GM18505 (cell line): ENCODE measurements around the gene RNU5B-1.
"Not testable (repeated sequence)": the region's sequence is repeated elsewhere in the genome, so short reads cannot be mapped to it uniquely, and the experiment has no call there.

Experiments used
- ATAC-seq: cut with Tn5 transposase; IDR thresholded peaks from one replicate; pipeline ENCODE4 v1.9.1; 2021; ENCODE audit not compliant: unreplicated experiment
- POLR2A ChIP-seq: IDR thresholded peaks from 4 replicates; pipeline ENCODE4 v1.6.1; 2011; ENCODE audit warnings: borderline replicate concordance; ENCODE audit not compliant: insufficient read depth, insufficient read length; ENCODE audit errors: extremely low read depth

The RNU5B-1 gene

DNA sequence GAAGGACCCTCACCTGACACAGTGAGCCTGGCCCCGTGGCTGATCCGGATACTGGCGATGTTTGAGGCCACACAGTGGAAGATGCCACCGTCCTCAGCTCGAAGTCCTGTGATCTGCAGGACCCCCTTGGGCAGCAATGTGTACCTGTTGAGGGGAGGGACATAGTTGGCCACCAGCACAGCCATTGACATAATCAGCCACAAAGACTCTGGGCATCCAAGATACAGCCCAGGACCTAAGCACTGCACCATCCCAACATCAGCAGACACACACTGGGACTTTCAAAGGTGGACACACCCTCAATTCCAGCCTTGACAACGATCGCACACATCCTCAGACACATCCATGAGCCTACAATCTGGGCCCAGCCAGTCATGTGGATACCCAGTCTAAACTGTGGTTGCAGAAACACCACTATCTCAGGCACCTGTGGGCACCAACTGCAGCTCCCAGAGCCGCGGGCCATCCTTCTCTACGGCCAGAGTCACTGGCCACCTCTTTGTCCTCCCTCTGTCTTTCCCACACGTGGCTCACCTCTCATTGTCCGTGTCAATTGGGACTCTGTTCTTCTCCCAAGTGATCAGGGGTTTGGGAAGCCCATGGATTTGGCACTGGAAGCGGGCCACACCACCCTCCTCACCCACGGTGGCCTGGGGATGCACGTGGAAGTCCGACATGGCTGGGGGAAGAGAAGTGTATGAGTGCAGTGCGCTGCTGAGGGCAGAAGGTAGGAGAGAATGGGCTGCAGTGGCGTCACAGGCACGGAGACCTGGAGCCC lies 31.0 kb downstream of the RNU5B-1 start:
- no peak for TF ChIP-seq POLR2A
- ATAC-seq, result no peak

DNA sequence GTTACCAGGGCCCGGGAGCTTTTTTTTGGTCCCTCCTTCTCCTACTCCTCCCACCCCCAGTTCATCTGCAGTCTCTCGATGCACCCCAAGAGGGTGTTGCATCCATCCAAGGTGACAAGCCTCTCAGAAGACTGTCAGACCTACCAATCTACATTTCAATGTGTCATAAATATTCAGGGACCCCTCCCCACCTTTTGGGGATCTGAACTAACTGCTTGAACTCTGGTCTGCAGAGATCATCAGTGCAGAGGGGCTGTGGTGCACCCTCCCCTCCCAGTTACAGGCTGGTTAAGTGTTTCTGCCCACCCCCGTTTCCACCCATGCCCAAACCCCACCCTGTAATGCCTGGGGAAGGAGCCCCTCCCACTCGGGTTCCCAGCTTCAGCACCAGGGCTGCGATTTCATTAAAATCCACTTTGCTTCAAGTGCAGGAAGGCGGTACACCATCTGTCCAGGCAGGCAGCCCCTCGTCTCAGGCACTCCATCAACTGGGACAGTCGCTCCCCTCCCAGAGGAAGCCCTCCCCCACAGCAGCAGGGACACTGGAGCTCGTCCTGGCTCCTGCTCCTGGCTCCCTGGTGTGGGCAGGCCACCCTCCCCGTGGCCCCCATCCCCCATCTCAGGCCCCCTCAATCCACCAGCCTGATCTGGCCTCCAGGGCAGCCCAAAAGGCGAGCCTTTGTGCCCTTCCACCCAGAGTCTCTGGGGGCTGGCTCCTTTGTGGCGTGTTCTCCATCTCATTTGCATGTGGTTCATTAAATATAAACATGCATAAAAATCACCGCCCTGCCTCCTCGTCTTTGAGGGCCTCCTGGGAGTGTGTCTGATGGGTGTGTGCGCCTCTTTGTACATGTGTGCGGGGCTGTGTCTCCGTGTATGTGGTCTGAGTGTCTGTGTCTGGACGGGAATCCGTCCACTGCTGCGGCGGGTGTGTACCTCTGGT lies 32.3 kb downstream of the RNU5B-1 start:
- no peak for TF ChIP-seq POLR2A
- no peak for ATAC-seq

DNA sequence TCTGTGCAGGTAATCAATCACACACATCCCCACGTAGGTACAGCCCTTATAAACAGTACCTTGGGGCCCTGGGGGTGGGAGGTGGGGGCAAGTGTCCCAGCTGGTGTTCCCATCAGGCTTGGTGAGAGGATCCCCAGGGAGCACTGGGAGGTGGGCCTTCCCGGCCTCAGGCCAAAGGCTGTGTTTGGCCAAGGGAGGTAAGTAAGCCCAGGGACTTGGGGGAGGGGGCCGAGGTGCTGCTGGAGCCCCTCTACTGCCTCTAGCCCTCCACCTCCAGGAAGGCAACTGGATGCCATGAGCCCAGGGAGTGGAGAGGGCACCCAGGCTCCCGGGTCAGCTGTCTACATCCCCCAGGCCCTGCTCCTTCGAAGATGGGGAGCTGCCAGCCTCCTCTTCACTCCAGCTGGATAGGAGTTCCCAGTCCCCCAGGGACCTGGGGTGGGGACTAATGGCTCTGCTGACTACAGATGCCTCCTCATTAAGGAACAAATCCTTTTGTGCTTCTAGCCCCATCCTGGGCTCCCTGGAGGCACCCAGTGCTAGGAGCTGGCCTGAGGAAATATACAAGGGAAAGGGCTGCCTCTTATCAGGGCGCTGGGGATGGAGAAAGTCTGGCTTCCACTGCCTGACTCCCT lies 33.1 kb downstream of the RNU5B-1 start:
- ATAC-seq, result no peak
- TF ChIP-seq POLR2A, result no peak

DNA sequence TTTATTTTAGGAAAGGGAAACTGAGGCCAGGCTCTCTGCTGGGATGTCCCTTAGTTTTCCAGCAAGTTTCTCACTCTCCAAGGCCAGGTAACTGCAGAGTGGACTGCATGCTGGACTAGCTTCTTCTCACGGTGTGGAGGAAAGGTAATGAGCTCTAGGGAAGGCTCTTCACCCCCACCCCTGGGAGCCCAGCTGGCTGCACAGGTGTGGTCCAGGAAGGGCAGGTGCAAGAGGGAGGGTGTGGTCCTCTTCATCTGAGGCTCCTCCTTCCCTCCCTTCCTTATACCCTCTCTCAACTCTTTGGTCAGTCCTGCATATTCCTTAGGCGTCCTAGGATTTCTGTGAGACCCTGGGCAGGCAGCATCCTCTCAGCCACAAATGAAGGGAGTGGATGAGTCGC lies 33.9 kb downstream of the RNU5B-1 start:
- no peak for TF ChIP-seq POLR2A
- ATAC-seq, result no peak

DNA sequence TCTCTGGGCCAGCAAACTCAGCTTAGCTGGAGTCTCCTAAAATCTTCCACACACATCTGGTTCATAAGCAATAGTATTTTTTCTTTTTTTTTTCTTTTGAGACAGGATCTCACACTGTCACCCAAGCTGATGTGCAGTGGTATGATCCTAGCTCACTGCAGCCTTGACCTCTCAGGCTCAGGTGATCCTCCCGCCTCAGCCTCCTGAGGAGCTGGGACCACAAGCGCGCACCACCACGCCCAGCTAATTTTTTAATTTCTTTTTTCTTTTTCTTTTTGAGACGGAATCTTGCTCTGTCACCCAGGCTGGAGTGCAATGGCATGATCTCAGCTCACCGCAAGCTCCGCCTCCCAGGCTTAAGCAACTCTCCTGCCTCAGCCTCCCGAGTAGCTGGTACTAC lies 34.3 kb downstream of the RNU5B-1 start:
- no peak for TF ChIP-seq POLR2A
- no peak for ATAC-seq

DNA sequence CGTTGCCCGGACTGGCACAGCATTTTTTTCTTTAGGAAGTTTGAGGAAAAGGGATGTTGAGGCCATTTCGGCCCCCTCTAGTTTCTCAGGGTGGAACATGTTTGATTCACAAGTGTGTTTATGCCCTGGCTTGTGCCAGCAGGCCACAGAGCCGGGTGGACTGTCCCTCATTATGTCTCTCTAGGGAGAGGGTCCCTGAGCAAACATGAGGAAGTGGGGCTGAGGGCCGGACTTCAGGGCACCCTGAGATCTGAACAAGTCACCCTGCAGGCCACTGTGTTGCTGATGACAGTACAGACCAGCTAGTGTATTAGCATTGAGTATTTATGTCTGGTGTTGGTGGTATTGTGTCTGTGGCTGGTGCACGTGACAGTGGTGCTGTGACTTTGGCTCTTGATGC lies 34.9 kb downstream of the RNU5B-1 start:
- no peak for ATAC-seq
- no peak for TF ChIP-seq POLR2A

DNA sequence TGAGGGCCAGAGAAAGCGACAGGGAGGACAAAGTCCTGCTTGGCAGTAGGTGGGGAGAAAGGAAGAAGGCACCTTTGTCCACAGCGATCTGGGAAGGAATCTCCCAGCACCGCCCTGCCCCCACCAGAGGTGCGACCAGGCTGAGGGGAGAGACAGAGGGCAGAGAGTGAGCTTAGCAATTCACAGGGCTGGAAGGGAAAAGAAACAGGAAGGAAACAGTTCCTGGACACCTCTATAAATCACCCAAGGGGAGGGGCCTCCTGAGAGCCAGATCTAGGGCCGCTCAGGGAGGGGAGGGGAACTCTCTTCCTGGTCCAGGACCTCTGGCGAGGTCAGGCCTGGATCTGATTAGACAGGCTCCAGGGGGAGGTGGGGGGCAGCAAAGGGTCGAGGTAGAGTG lies 35.4 kb downstream of the RNU5B-1 start:
- ATAC-seq, result no peak
- TF ChIP-seq POLR2A, result no peak

DNA sequence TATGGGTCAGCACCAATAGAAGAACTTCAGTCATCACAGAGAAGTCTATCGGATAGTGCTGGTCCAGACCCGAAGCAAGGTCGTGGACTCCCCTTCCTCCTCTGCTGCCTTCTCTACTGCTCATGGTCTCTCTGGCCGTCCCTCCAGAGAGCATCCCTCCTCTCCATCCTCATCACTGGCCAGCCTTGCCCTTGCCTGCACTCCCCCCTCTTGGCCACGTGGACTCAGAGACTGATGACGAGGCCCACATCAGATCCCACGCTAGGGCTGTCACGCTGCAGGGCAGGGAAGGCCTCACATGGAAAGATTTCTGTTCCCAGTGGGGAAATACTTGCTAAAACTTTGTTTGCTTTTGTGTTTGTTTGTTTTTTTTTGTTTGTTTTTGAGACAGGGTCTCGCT lies 38.0 kb downstream of the RNU5B-1 start:
- TF ChIP-seq POLR2A, result no peak
- no peak for ATAC-seq

DNA sequence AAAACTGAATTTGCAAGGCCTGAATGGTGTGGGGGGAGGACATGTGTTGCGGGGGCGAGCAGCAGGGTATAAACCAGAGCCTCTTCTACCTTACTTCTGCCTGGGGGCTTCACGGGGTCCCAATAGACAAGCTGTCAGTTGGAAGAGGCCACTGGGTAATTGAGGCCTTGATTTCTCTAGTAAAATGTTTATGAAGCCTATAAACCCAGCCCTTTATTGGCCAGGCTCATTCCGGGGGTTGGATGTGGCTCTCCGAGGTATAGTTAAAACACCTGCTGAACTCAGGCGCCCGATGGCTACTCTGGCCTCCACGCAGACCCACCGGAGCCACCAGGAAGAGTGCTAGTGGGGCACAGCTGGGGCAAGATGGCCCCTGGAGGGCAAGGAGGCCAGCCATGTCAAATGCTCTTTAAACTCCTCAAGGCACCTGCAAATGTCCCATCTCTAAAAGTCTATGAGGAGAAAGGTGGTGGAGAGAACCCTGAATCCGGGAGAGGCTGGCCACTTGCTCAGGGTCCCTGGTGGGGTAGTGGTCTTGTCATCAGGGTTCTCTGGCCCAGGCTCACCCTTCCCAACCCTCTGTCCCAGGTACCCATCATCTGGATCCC lies 39.0 kb downstream of the RNU5B-1 start:
- TF ChIP-seq POLR2A, result no peak
- no peak for ATAC-seq

DNA sequence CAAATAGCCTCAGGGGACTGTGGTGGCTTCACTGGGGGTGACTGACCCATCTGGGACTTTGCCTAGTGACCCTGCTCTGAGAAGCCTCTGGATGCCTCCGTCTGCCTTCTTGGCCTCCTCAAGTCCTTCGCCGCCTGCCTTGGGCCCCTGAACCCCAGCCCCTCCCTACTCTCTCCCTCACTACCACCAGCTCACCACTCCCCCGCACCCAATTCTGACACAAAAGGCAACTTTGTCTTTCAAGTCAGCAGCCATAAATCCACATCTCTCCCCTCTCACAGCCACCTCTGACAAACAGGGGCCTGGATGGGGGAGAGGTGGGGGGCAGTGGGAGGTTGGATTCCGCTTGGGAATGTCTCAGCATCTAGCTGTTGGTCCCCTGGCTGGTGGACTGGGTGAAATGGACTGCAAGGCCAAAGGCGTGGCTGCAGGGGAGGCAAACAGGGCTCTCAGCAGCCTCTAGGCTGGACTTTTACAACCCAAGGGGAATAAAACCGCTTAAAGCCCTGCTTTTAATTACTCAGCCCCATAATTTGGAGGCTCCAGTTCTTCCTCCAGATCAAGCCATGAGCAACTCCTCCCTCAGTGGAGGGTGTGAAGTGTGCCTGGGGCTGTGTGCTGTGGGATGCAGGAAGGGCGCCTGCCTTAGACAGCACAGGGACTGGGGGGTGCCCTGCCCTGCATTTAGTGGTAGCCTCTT lies 39.9 kb downstream of the RNU5B-1 start:
- ATAC-seq, result no peak
- no peak for TF ChIP-seq POLR2A

DNA sequence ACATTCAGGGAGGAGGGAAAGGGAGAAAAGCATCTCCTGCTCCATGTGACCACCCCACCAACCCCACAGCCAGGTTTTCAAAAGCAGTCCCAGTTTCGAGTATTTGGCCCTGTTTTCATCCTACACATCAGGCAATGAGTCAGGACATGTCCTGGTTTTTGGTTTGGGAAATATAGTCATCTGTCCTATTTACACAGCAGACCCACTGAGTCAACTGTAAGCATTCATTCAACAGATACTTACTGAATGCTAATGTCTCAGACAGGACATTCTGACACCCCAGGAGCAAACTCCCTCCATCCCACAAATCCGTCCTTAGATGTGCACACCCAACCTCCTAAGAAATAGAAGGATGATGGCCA lies 40.4 kb downstream of the RNU5B-1 start:
- no peak for TF ChIP-seq POLR2A
- ATAC-seq, result no peak

DNA sequence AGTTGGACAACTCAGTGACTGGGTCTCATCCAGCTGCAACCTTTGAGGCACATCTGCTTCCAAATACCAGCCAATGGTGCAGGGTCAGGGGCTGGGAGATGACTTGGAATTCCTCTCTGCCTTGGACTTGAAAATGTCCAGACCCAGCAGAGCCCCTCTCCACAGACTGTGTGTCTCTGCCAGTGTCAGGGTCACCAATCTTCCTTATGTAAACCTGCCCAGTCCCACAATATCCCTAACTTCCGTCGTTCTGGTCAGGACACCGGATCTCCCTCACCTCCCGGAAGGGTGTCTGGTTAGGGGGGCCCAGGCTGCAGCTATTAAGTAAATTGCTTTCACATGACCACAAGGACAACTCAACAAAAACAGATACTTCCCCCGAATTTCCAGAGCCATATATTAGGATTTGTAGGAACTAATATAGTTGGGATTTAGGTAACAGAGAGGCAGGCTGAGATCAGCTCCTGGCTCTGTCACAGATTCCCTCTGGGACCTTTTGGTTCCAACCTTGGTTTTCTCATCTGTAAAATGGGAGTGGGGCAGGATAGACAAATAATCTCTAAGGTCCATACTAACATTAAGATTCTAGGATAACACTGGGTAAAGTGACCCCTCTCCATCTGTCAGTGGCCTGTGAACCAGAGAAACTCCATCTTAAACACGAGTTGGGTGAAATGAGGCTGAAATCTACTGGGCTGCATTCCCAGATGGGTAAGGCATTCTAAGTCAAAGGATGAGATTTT lies 42.5 kb downstream of the RNU5B-1 start:
- no peak for ATAC-seq
- TF ChIP-seq POLR2A, result no peak

DNA sequence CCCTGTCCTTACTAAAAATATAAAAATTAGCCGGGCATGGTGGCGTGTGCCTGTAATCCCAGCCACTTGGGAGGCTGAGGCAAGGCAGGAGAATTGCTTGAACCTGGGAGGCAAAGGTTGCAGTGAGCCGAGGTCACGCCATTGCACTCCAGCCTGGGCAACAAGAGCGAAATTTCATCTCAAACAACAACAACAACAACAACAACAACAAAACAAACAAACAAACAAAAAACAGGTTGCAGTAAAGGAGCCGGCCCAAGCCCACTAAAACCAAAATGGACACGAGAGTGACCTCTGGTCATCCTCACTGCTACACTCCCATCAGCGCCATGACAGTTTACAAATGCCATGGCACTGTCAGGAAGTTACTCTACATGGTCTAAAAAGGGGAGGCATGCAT lies 43.3 kb downstream of the RNU5B-1 start:
- ATAC-seq, result not testable (repeated sequence)
